WTC11 (cell line): ENCODE data around the gene SELENOP. TPM values are rescaled to one million over a fixed set of nuclear protein-coding genes. Genes with fewer than 3 reads are reported as not detected.

Experiments
- ATAC-seq: fragments of 200-7000 bp; cut with Tn5 transposase; 2 replicates; pipeline ENCODE4 v1.10.0; 2021; ENCODE audit warnings: mild to moderate bottlenecking, moderate library complexity
- CTCF ChIA-PET: fragments of 300-600 bp; sonication (Branson Sonifier 250); formaldehyde crosslinking; loops from one replicate; lab custom pipeline; 2021; ENCODE audit warnings: antibody characterized with exemption; lab: Charles Lee
- POLR2A ChIA-PET: fragments of 350-600 bp; sonication (Branson Sonifier 250); formaldehyde crosslinking; loops from one replicate; lab custom pipeline; 2021; ENCODE audit warnings: antibody characterized with exemption; lab: Charles Lee
- DNase-seq: peaks from one replicate; pipeline ENCODE4 v3.0.0; 2021; ENCODE audit warnings: low spot score
- H3K27ac Mint-ChIP-seq: 2 replicates; pipeline ENCODE4 v1.8.0; 2021; ENCODE audit warnings: mixed read lengths
- H3K27me3 Mint-ChIP-seq: 2 replicates; pipeline ENCODE4 v1.8.0; 2021; ENCODE audit warnings: low read depth, mild to moderate bottlenecking, moderate library complexity, mixed read lengths
- H3K36me3 Mint-ChIP-seq: 2 replicates; pipeline ENCODE4 v1.8.0; 2021; ENCODE audit warnings: mixed read lengths
- H3K4me1 Mint-ChIP-seq: 2 replicates; pipeline ENCODE4 v1.8.0; 2022; ENCODE audit warnings: mixed read lengths
- H3K4me3 Mint-ChIP-seq: 2 replicates; pipeline ENCODE4 v1.8.0; 2021; ENCODE audit warnings: mild to moderate bottlenecking, moderate library complexity, mixed read lengths
- H3K9me3 Mint-ChIP-seq: 2 replicates; pipeline ENCODE4 v1.8.0; 2021; ENCODE audit warnings: mixed read lengths
- ATF1 ChIP-seq: sonication (generic); formaldehyde crosslinking; IDR thresholded peaks from 2 replicates; pipeline ENCODE4 v1.8.1; 2023; ENCODE audit warnings: mild to moderate bottlenecking, moderate library complexity, missing genetic modification reagents
- ELF4 ChIP-seq: sonication (generic); formaldehyde crosslinking; IDR thresholded peaks from 2 replicates; pipeline ENCODE4 v1.8.1; 2022; ENCODE audit warnings: low read depth, mild to moderate bottlenecking, moderate library complexity, missing genetic modification reagents
- EMX1 ChIP-seq: fragments of 250-450 bp; sonication (Bioruptor Pico); IDR thresholded peaks from 2 replicates; pipeline ENCODE4 v1.8.0; 2021; ENCODE audit warnings: mild to moderate bottlenecking
- FOXK1 ChIP-seq: sonication (generic); formaldehyde crosslinking; IDR thresholded peaks from 2 replicates; pipeline ENCODE4 v1.8.0; 2022; ENCODE audit warnings: mild to moderate bottlenecking, moderate library complexity, missing genetic modification reagents
- HMGA2 ChIP-seq: fragments of 250-450 bp; sonication (Bioruptor Pico); IDR thresholded peaks from 2 replicates; pipeline ENCODE4 v1.4.0; 2021; ENCODE audit warnings: mild to moderate bottlenecking, moderate library complexity
- IRF1 ChIP-seq: sonication (generic); formaldehyde crosslinking; IDR thresholded peaks from 2 replicates; pipeline ENCODE4 v1.8.0; 2023; ENCODE audit warnings: missing genetic modification reagents
- NFYB ChIP-seq: sonication (generic); formaldehyde crosslinking; conservative IDR thresholded peaks from 2 replicates; pipeline ENCODE4 v1.8.0; 2022; ENCODE audit warnings: low read depth, missing genetic modification reagents
- PRDM15 ChIP-seq: sonication (generic); formaldehyde crosslinking; IDR thresholded peaks from 2 replicates; pipeline ENCODE4 v1.8.0; 2022; ENCODE audit warnings: missing genetic modification reagents
- SMAD4 ChIP-seq: sonication (generic); formaldehyde crosslinking; IDR thresholded peaks from 2 replicates; pipeline ENCODE4 v1.8.0; 2022; ENCODE audit warnings: mild to moderate bottlenecking, missing genetic modification reagents
- SOX15 ChIP-seq: fragments of 250-450 bp; sonication (Bioruptor Pico); IDR thresholded peaks from 2 replicates; pipeline ENCODE4 v1.9.0; 2021; ENCODE audit warnings: mild to moderate bottlenecking
- TCF7 ChIP-seq: sonication (generic); formaldehyde crosslinking; IDR thresholded peaks from 2 replicates; pipeline ENCODE4 v1.8.0; 2022; ENCODE audit warnings: mild to moderate bottlenecking, low read depth, missing genetic modification reagents, moderate library complexity
- TP53 ChIP-seq: sonication (generic); formaldehyde crosslinking; IDR thresholded peaks from 2 replicates; pipeline ENCODE4 v1.8.1; 2023; ENCODE audit warnings: mild to moderate bottlenecking, missing genetic modification reagents
- ZNF219 ChIP-seq: sonication (generic); formaldehyde crosslinking; IDR thresholded peaks from 2 replicates; pipeline ENCODE4 v1.8.0; 2023; ENCODE audit warnings: missing genetic modification reagents, mild to moderate bottlenecking, borderline replicate concordance
- ZNF263 ChIP-seq: sonication (generic); formaldehyde crosslinking; IDR thresholded peaks from 2 replicates; pipeline ENCODE4 v1.8.1; 2022; ENCODE audit warnings: low read depth, mild to moderate bottlenecking, moderate library complexity, missing genetic modification reagents
- ZNF281 ChIP-seq: sonication (generic); formaldehyde crosslinking; IDR thresholded peaks from 2 replicates; pipeline ENCODE4 v1.8.0; 2023; ENCODE audit warnings: mild to moderate bottlenecking, missing genetic modification reagents
- ZNF671 ChIP-seq: fragments of 250-450 bp; sonication (Bioruptor Pico); IDR thresholded peaks from 2 replicates; pipeline ENCODE4 v1.8.0; 2021; ENCODE audit warnings: mild to moderate bottlenecking
- total RNA-seq: library from RNA; stranded (reverse); gene quantifications from 3 replicates; pipeline ENCODE4 v1.2.3, GENCODE V29; 2021
- TF ChIP-seq, protein P1 (sequence below): fragments of 250-450 bp; sonication (Bioruptor Pico); IDR thresholded peaks from 2 replicates; pipeline ENCODE4 v1.9.0; 2021; ENCODE audit warnings: mild to moderate bottlenecking
- TF ChIP-seq, protein P2 (sequence below): sonication (generic); formaldehyde crosslinking; IDR thresholded peaks from 2 replicates; pipeline ENCODE4 v1.8.0; 2022; ENCODE audit warnings: mild to moderate bottlenecking, missing genetic modification reagents
- TF ChIP-seq, protein P3 (sequence below): fragments of 250-450 bp; sonication (Bioruptor Pico); IDR thresholded peaks from 2 replicates; pipeline ENCODE4 v1.9.0; 2021; ENCODE audit warnings: moderate library complexity, mild to moderate bottlenecking, inconsistent platforms, borderline replicate concordance

SELENOP gene
- total RNA-seq, 1 experiment from 2014 or later, result 13.2 TPM

DNA sequence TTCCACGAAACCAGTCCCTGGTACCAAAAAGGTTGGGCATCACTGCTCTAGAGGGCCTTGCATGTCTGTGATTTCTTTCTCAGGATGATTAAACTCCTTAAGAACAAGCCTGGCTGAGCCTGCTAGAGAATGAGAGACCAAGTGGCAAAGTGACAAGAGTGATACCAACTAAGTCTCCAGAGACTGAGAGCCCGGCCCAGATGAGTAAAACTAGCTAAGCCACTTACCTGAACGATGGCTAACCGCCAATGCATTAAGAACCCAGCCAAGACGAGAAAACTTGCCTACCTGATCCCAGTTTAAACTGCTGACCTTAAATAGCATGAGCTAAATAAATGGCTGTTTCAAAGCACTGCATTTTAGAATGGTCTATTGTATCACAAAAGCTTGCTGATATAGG is 60.6 kb downstream of the SELENOP start:
- no peaks in the 10 kb centered on the region for H3K36me3 Mint-ChIP-seq
- CTCF ChIA-PET, result interaction anchor here (1.7 kb wide), 1 partner anchor 138 kb away, joined by 4 read pairs; no protein-coding TSS in a partner anchor
- no peak overlapping the region for H3K4me3 Mint-ChIP-seq
- H3K27me3 Mint-ChIP-seq, result no peaks in the 10 kb centered on the region
- H3K9me3 Mint-ChIP-seq, result peaks cover 3% of the 10 kb centered on the region; the same call in 1 of the 2 replicates
- no peak for TF ChIP-seq NFYB (CRISPR knock-in tag)
- no peak for TF ChIP-seq HMGA2 (CRISPR knock-in tag)
- TF ChIP-seq TP53, result no peak
- no peak for TF ChIP-seq ZNF671 (CRISPR knock-in tag)
- TF ChIP-seq, protein P1, sequence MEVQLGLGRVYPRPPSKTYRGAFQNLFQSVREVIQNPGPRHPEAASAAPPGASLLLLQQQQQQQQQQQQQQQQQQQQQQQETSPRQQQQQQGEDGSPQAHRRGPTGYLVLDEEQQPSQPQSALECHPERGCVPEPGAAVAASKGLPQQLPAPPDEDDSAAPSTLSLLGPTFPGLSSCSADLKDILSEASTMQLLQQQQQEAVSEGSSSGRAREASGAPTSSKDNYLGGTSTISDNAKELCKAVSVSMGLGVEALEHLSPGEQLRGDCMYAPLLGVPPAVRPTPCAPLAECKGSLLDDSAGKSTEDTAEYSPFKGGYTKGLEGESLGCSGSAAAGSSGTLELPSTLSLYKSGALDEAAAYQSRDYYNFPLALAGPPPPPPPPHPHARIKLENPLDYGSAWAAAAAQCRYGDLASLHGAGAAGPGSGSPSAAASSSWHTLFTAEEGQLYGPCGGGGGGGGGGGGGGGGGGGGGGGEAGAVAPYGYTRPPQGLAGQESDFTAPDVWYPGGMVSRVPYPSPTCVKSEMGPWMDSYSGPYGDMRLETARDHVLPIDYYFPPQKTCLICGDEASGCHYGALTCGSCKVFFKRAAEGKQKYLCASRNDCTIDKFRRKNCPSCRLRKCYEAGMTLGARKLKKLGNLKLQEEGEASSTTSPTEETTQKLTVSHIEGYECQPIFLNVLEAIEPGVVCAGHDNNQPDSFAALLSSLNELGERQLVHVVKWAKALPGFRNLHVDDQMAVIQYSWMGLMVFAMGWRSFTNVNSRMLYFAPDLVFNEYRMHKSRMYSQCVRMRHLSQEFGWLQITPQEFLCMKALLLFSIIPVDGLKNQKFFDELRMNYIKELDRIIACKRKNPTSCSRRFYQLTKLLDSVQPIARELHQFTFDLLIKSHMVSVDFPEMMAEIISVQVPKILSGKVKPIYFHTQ (CRISPR knock-in tag), result no peak
- TF ChIP-seq ATF1 (CRISPR knock-in tag), result no peak
- TF ChIP-seq SMAD4 (CRISPR knock-in tag), result no peak
- TF ChIP-seq SOX15, result no peak
- no peak for TF ChIP-seq IRF1
- TF ChIP-seq FOXK1 (CRISPR knock-in tag), result no peak
- TF ChIP-seq ELF4 (CRISPR knock-in tag), result no peak
- TF ChIP-seq TCF7, result no peak
- H3K27ac Mint-ChIP-seq, result no peak overlapping the region
- H3K4me1 Mint-ChIP-seq, result no peaks in the 10 kb centered on the region
- ATAC-seq, result no peak
- no peak for DNase-seq
- POLR2A ChIA-PET, result no interaction called here

GRCh38 chr5:42750507-42750906 is 61.2 kb downstream of the SELENOP start:
- Mint-ChIP-seq H3K9me3 (peaks cover 3% of the 10 kb centered on the region; the same call in 1 of the 2 replicates), H3K27ac (no peak overlapping the region), H3K27me3 (no peaks in the 10 kb centered on the region), H3K4me3 (no peak overlapping the region), H3K36me3 (no peaks in the 10 kb centered on the region), H3K4me1 (peaks cover 2% of the 10 kb centered on the region; the same call in 1 of the 2 replicates)
- ChIA-PET CTCF (interaction anchor here (1.7 kb wide), 1 partner anchor 139 kb away, joined by 4 read pairs; no protein-coding TSS in a partner anchor), POLR2A (no interaction called here)
- DNase-seq (no peak), ATAC-seq (no peak)
- TF ChIP-seq, protein P2, sequence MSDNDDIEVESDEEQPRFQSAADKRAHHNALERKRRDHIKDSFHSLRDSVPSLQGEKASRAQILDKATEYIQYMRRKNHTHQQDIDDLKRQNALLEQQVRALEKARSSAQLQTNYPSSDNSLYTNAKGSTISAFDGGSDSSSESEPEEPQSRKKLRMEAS (CRISPR knock-in tag), result no peak
- TF ChIP-seq, protein P1 (CRISPR knock-in tag), result no peak
- no peak for TF ChIP-seq IRF1
- no peak for TF ChIP-seq ZNF219 (CRISPR knock-in tag)
- TF ChIP-seq ZNF263 (CRISPR knock-in tag), result no peak
- TF ChIP-seq, protein P3, sequence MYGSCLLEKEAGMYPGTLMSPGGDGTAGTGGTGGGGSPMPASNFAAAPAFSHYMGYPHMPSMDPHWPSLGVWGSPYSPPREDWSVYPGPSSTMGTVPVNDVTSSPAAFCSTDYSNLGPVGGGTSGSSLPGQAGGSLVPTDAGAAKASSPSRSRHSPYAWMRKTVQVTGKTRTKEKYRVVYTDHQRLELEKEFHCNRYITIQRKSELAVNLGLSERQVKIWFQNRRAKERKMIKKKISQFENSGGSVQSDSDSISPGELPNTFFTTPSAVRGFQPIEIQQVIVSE (CRISPR knock-in tag), result no peak
- TF ChIP-seq PRDM15 (CRISPR knock-in tag), result no peak
- TF ChIP-seq EMX1 (CRISPR knock-in tag), result no peak
- no peak for TF ChIP-seq ZNF281 (CRISPR knock-in tag)
